HG02943 (cell line): Measurements from ENCODE around the gene CALHM6.
"Not testable (repeated sequence)": the region's sequence is repeated elsewhere in the genome, so short reads cannot be mapped to it uniquely, and the experiment has no call there.

ENCODE experiments used
- ATAC-seq: cut with Tn5 transposase; IDR thresholded peaks from one replicate; pipeline ENCODE4 v1.9.1; 2021; ENCODE audit warnings: mild to moderate bottlenecking, low read depth, moderate library complexity; ENCODE audit not compliant: unreplicated experiment

The CALHM6 gene

GRCh38 chr6:116472706-116473105 lies 11.5 kb downstream of the CALHM6 start:
- no peak for ATAC-seq

GRCh38 chr6:116475141-116475540 lies 14.0 kb downstream of the CALHM6 start:
- no peak for ATAC-seq

GRCh38 chr6:116476002-116476678 lies 15.0 kb downstream of the CALHM6 start:
- peak; percentile 100 for ATAC-seq

DNA sequence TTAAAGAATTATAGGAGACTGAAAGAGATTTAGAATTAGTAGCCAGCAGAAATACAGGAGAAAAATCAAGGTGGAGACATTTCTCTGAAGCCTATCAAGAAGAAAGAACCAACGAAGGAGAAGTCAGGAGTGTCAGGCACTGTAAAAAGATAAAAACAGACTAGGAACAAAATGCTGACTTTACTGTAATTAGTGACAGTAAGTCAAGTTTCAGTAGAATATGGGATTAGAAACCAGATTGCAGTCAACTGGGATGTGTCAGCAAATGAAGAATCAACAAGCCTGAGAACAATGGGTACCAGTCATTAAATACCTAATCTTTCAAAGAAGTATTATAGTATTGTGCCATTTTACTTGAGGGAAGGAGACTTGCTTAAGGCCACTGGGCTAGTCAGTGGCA lies 21.6 kb downstream of the CALHM6 start:
- no peak for ATAC-seq

- ATAC-seq = no peak
Observed at GRCh38 chr6:116483616-116484015, 22.4 kb downstream of the CALHM6 start.

- ATAC-seq = no peak
Observed at GRCh38 chr6:116485559-116486184, 24.5 kb downstream of the CALHM6 start.

GRCh38 chr6:116491610-116492330 lies 30.6 kb downstream of the CALHM6 start:
- no peak for ATAC-seq

DNA sequence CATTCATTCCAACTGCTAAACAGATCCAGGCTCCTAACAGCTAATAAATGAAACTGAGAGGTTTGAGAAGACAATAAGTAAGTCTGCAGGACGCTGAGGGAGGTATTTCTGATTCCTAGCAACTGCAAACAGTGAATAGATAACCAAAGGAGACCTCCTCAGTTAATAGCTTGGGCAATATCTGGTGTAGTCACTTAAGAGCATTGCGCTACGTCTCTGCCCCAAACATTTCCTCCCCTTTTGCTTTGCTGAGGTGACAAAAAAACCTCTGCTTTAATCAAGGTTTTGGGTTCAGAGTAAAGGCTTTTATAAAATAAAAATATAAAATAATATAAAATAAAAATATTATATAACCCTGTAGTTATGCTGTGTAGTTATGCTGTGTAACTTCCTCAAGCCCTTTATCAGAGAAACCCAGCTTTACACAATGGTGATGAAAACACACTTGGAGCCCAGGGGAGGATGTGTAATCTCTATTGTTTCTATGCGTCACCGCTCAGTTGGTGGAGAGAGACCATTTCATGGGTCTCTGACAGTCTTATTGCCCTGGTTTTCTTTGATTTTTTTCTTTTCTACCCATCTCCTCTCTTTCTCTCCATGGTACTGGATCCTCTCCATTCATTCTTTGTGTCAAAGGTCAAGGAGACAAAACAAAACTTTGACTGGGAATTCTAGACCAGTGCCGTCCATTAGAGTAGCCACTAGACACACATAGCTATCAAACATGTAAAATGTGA lies 31.3 kb downstream of the CALHM6 start:
- no peak for ATAC-seq

DNA sequence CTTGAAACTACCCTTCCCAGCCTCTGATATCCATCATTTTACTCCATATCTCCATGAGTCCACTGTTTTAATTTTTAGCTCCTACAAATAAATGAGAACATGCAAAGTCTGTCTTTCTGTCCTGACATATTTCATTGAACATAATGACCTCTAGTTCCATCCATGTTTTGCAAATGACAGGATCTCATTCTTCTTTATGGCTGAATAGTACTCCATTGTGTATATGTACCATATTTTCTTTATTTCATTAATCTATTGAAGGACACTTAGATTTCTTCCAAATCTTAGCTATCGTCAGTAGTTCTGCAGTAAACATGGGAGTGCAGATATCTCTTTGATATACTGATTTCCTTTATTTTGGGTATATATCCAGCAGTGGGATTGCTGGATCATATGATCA lies 34.0 kb downstream of the CALHM6 start:
- ATAC-seq = not testable (repeated sequence)

- no peak for ATAC-seq
Observed at GRCh38 chr6:116497113-116497676, 36.0 kb downstream of the CALHM6 start.

- no peak for ATAC-seq
Observed at GRCh38 chr6:116500969-116501433, 39.8 kb downstream of the CALHM6 start.

- no peak for ATAC-seq
Observed at GRCh38 chr6:116507324-116507723, 46.1 kb downstream of the CALHM6 start.

DNA sequence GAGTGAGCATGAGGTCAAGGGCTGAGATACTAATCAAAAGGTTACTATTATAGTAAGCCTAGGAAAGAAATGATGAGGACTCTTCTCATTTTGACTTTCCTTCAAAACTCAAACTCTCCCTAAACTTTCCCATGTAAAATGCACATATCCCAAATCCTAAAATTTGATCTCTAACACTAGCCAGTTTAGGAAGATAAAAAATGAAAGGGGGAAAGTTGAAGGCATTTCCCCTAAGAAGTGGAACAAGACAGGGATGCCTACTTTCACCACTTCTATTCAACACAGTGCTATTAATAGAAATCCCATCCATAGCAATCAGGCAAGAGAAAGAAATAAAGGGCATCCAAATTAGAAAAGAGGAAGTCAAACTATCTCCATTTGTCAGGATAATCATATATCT lies 47.4 kb downstream of the CALHM6 start:
- ATAC-seq = no peak

DNA sequence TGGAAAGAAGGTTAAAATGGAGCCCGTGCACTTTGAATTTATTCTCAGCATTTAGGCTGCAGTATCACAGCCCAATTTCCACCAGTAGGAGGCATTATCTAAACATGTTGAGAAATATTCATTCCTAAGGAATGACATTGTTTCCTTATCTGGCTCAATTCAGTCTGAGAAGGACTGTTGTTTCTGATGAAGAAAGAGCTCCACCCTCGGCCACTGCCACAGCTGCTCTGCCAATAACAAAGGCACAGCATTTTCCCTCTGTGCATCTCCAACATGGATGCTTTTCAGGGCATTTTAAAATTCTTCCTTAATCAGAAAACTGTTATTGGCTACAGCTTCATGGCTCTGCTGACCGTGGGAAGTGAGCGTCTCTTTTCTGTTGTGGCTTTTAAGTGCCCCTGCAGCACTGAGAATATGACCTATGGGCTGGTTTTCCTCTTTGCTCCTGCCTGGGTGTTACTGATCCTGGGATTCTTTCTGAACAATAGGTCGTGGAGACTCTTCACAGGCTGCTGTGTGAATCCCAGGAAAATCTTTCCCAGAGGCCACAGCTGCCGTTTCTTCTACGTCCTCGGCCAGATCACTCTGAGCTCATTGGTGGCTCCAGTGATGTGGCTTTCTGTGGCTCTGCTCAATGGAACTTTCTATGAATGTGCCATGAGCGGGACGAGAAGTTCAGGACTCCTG lies 50.4 kb downstream of the CALHM6 start, which contains the start of gene CALHM5:
Gene CALHM5 (plus strand): TSS at position 216 of the 687 bp plus-strand sequence. CDS start 58 bp downstream, at position 274.
- no peak for ATAC-seq

- ATAC-seq = peak; percentile 81
Observed at GRCh38 chr6:116512111-116512559, 51.0 kb downstream of the CALHM6 start.

DNA sequence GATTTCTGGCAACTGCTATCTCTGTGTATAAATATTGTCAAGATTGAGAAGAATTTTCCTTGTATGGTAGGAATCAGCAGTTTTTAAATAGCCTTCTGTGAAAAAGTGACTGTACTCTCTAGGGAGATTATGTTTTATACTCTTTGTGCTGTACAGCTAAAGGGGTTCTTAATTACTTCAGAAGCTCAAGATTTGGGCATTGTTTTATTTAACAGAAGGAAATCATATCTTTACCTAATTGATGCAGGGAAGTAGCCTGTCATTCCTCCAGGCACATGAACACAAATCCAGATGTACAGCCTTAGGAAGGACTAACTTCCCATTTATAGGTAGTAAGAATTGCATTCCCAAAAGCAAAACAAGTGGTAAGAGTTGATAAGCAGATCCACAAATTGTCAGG lies 51.6 kb downstream of the CALHM6 start:
- no peak for ATAC-seq
